Measurements from ENCODE around the gene FCHSD2.

GRCh38 chr11:73001615-73002014, 140.5 kb downstream of the FCHSD2 start:
- TF ChIP-seq, protein P1, sequence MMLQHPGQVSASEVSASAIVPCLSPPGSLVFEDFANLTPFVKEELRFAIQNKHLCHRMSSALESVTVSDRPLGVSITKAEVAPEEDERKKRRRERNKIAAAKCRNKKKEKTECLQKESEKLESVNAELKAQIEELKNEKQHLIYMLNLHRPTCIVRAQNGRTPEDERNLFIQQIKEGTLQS (CRISPR knock-in tag; IDR thresholded peaks at IDR 0.05): no peak
- TF ChIP-seq, protein P2, sequence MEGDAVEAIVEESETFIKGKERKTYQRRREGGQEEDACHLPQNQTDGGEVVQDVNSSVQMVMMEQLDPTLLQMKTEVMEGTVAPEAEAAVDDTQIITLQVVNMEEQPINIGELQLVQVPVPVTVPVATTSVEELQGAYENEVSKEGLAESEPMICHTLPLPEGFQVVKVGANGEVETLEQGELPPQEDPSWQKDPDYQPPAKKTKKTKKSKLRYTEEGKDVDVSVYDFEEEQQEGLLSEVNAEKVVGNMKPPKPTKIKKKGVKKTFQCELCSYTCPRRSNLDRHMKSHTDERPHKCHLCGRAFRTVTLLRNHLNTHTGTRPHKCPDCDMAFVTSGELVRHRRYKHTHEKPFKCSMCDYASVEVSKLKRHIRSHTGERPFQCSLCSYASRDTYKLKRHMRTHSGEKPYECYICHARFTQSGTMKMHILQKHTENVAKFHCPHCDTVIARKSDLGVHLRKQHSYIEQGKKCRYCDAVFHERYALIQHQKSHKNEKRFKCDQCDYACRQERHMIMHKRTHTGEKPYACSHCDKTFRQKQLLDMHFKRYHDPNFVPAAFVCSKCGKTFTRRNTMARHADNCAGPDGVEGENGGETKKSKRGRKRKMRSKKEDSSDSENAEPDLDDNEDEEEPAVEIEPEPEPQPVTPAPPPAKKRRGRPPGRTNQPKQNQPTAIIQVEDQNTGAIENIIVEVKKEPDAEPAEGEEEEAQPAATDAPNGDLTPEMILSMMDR (CRISPR knock-in tag; IDR thresholded peaks at IDR 0.05): no peak
- TF ChIP-seq REPIN1 (CRISPR knock-in tag; IDR thresholded peaks at IDR 0.05; ENCODE audit: borderline replicate concordance, low read depth): no peak
